ENCODE results near the gene STX8.

STX8 gene

DNA sequence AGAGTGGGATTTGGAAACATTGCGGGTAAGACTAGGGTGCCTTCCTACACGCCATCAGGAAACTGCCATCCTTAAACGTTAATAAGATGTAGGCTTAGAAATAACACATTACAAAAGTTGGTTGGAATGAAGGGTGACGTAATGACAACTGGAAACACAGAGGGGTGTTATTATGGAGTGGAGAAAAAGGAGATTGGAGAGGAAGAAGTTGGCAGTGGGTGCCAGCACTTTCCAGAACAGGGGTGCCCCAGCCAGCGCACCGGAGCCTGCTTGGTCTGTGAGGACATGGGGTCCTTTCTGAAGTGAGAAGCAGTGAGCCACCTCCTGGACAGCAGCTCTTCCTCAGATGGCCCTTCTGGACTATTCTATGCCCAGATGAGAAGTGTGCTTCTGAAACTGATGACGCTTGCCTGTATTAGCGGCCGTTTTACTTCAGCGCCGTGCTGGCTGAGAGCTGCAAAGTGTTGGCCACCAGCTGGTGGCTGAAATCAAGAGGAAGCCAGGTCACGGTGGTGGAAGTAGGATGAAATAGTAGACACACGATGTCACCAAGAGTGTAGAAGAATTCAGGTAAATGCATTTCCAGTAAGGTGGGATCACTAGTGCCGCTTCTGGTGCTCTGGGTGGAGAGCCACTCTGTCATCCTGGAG, 309.5 kb downstream of the STX8 start:
- Histone ChIP-seq H3K36me3 (ENCODE audit: control insufficient read depth in 2 of 2, insufficient read depth in 1 of 2, low read length in 2 of 2) (no peaks in the 10 kb centered on the region), H3K27ac (ENCODE audit: extremely low read depth, low read depth, low read length) (no peak overlapping the region), H3K4me1 (ENCODE audit: control insufficient read depth, insufficient read depth, low read length) (no peaks in the 10 kb centered on the region), H3K9me3 (ENCODE audit: control insufficient read depth, insufficient read depth, low read depth, low read length) (no peaks in the 10 kb centered on the region), H3K4me3 (ENCODE audit: low read depth, low read length) (no peak overlapping the region)
- POLR2A ChIA-PET: no interaction called here
- no peak for TF ChIP-seq ZNF792 (tag by site-specific recombination; IDR thresholded peaks at IDR 0.05)
- no peak for TF ChIP-seq ZFP41 (tag by site-specific recombination; IDR thresholded peaks at IDR 0.05; ENCODE audit: borderline replicate concordance)
- no peak for TF ChIP-seq SP7 (tag by site-specific recombination; IDR thresholded peaks at IDR 0.05)
- no peak for TF ChIP-seq ZNF747 (tag by site-specific recombination; IDR thresholded peaks at IDR 0.05)
- TF ChIP-seq ZNF404 (tag by site-specific recombination; IDR thresholded peaks at IDR 0.05): no peak
- TF ChIP-seq ZNF157 (tag by site-specific recombination; IDR thresholded peaks at IDR 0.05): no peak
- no peak for TF ChIP-seq ZNF791 (tag by site-specific recombination; IDR thresholded peaks at IDR 0.05)
- no peak for TF ChIP-seq ZNF174 (tag by site-specific recombination; IDR thresholded peaks at IDR 0.05)
- TF ChIP-seq ATF2 (tag by site-specific recombination; IDR thresholded peaks at IDR 0.05; ENCODE audit: low read depth): no peak
- TF ChIP-seq ZNF654 (tag by site-specific recombination; IDR thresholded peaks at IDR 0.05; ENCODE audit: low read depth): no peak
- TF ChIP-seq, protein P1, sequence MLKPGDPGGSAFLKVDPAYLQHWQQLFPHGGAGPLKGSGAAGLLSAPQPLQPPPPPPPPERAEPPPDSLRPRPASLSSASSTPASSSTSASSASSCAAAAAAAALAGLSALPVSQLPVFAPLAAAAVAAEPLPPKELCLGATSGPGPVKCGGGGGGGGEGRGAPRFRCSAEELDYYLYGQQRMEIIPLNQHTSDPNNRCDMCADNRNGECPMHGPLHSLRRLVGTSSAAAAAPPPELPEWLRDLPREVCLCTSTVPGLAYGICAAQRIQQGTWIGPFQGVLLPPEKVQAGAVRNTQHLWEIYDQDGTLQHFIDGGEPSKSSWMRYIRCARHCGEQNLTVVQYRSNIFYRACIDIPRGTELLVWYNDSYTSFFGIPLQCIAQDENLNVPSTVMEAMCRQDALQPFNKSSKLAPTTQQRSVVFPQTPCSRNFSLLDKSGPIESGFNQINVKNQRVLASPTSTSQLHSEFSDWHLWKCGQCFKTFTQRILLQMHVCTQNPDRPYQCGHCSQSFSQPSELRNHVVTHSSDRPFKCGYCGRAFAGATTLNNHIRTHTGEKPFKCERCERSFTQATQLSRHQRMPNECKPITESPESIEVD (tag by site-specific recombination; IDR thresholded peaks at IDR 0.05): no peak
- no peak for TF ChIP-seq MZF1 (tag by site-specific recombination; IDR thresholded peaks at IDR 0.05; ENCODE audit: borderline replicate concordance)
- TF ChIP-seq ZNF548 (tag by site-specific recombination; IDR thresholded peaks at IDR 0.05): no peak
- no peak for TF ChIP-seq ZBTB1 (tag by site-specific recombination; IDR thresholded peaks at IDR 0.05)
- CTCF ChIA-PET: interaction anchor here (0.6 kb wide), 1 partner anchor 288 kb away, joined by 3 read pairs; no protein-coding TSS in a partner anchor

GRCh38 chr17:9261081-9262012, 314.3 kb downstream of the STX8 start:
- Histone ChIP-seq H3K9me3 (ENCODE audit: control insufficient read depth, insufficient read depth, low read depth, low read length) (no peaks in the 10 kb centered on the region), H3K36me3 (ENCODE audit: control insufficient read depth in 2 of 2, insufficient read depth in 1 of 2, low read length in 2 of 2) (no peaks in the 10 kb centered on the region), H3K27ac (ENCODE audit: extremely low read depth, low read depth, low read length) (no peak overlapping the region), H3K4me1 (ENCODE audit: control insufficient read depth, insufficient read depth, low read length) (peaks cover 8% of the 10 kb centered on the region; the same call in 1 of the 2 replicates), H3K4me3 (ENCODE audit: low read depth, low read length) (no peak overlapping the region)
- ChIA-PET POLR2A (no interaction called here), CTCF (interaction anchor here (0.5 kb wide), 1 partner anchor 23 kb away, joined by 4 read pairs; no protein-coding TSS in a partner anchor)
- no peak for TF ChIP-seq ZNF704 (tag by site-specific recombination; IDR thresholded peaks at IDR 0.05)
- TF ChIP-seq ZNF211 (tag by site-specific recombination; IDR thresholded peaks at IDR 0.05; ENCODE audit: low read depth): no peak
- TF ChIP-seq ZNF843 (tag by site-specific recombination; IDR thresholded peaks at IDR 0.05): no peak
- no peak for TF ChIP-seq REPIN1 (tag by site-specific recombination; IDR thresholded peaks at IDR 0.05; ENCODE audit: low read depth)
- TF ChIP-seq ZNF423 (tag by site-specific recombination; IDR thresholded peaks at IDR 0.05): no peak
- TF ChIP-seq ZNF221 (tag by site-specific recombination; IDR thresholded peaks at IDR 0.05; ENCODE audit: borderline replicate concordance): no peak
- TF ChIP-seq ZSCAN16 (tag by site-specific recombination; IDR thresholded peaks at IDR 0.05): no peak
- no peak for TF ChIP-seq ZNF529 (tag by site-specific recombination; IDR thresholded peaks at IDR 0.05; ENCODE audit: insufficient replicate concordance)
- no peak for TF ChIP-seq ZNF518A (tag by site-specific recombination; conservative IDR thresholded peaks at IDR 0.05; ENCODE audit: low read depth)
- no peak for TF ChIP-seq ZFP69B (tag by site-specific recombination; IDR thresholded peaks at IDR 0.05)

Measured in HEK293 (cell line).